GM19035 (cell line): ENCODE results near the gene CCDC33.

ENCODE experiments used
- ATAC-seq: cut with Tn5 transposase; IDR thresholded peaks from one replicate; pipeline ENCODE4 v1.9.1; 2021; ENCODE audit not compliant: unreplicated experiment

CCDC33 gene

GRCh38 chr15:74235962-74236361 is at the start of gene CCDC33:
Gene CCDC33, plus strand, starts transcription at chr15:74236326. Its CDS starts 394 bp downstream, at chr15:74236720.
- ATAC-seq, result no peak

- no peak for ATAC-seq
These were observed 47.9 kb upstream of the CCDC33 start for GRCh38 chr15:74188216-74188615.

- no peak for ATAC-seq
These were observed 44.3 kb upstream of the CCDC33 start for GRCh38 chr15:74191798-74192197.

- ATAC-seq, result no peak
These were observed 43.4 kb upstream of the CCDC33 start for GRCh38 chr15:74192751-74193150.

GRCh38 chr15:74193299-74193718 is 42.8 kb upstream of the CCDC33 start:
- no peak for ATAC-seq

GRCh38 chr15:74193905-74194304 is 42.2 kb upstream of the CCDC33 start:
- ATAC-seq, result no peak

GRCh38 chr15:74194572-74195559 is 41.3 kb upstream of the CCDC33 start:
- ATAC-seq, result no peak

GRCh38 chr15:74196175-74196574 is 40.0 kb upstream of the CCDC33 start:
- ATAC-seq, result no peak

- ATAC-seq, result no peak
These were observed 38.8 kb upstream of the CCDC33 start for GRCh38 chr15:74197176-74197965.

GRCh38 chr15:74199297-74199652 is 36.9 kb upstream of the CCDC33 start:
- no peak for ATAC-seq

- no peak for ATAC-seq
These were observed 35.7 kb upstream of the CCDC33 start for GRCh38 chr15:74200412-74200815.

GRCh38 chr15:74200871-74201419 is 35.2 kb upstream of the CCDC33 start:
- ATAC-seq, result no peak

GRCh38 chr15:74201710-74202420 is 34.3 kb upstream of the CCDC33 start:
- no peak for ATAC-seq

GRCh38 chr15:74202452-74203401 is 33.4 kb upstream of the CCDC33 start, which contains the start of gene STRA6:
Gene STRA6, minus strand, starts transcription at chr15:74202787. Its CDS starts 520 bp downstream, at chr15:74202267.
- ATAC-seq, result no peak

GRCh38 chr15:74203914-74204431 is 32.2 kb upstream of the CCDC33 start:
- no peak for ATAC-seq

- ATAC-seq, result no peak
These were observed 30.6 kb upstream of the CCDC33 start for GRCh38 chr15:74205582-74205947.

GRCh38 chr15:74206801-74207281 is 29.3 kb upstream of the CCDC33 start:
- no peak for ATAC-seq

- ATAC-seq, result no peak
These were observed 28.3 kb upstream of the CCDC33 start for GRCh38 chr15:74207652-74208440.

- ATAC-seq, result no peak
These were observed 27.6 kb upstream of the CCDC33 start for GRCh38 chr15:74208496-74208895.
